GM21786 (cell line): ENCODE results near the gene VGLL3.

Experiments
- ATAC-seq: cut with Tn5 transposase; IDR thresholded peaks from one replicate; pipeline ENCODE4 v1.9.1; 2021; ENCODE audit not compliant: unreplicated experiment

The VGLL3 gene

GRCh38 chr3:86951322-86951721 lies 39.6 kb downstream of the VGLL3 start:
- ATAC-seq: no peak

- ATAC-seq: no peak
Observed at GRCh38 chr3:86950717-86951116, 40.2 kb downstream of the VGLL3 start.

- no peak for ATAC-seq
Observed at GRCh38 chr3:86949850-86950249, 41.1 kb downstream of the VGLL3 start.

GRCh38 chr3:86948822-86949221 lies 42.1 kb downstream of the VGLL3 start:
- ATAC-seq: no peak

- no peak for ATAC-seq
Observed at GRCh38 chr3:86942206-86942605, 48.7 kb downstream of the VGLL3 start.

- ATAC-seq: no peak
Observed at GRCh38 chr3:86938416-86939105, 52.4 kb downstream of the VGLL3 start.

GRCh38 chr3:86937306-86937791 lies 53.6 kb downstream of the VGLL3 start:
- ATAC-seq: no peak

- no peak for ATAC-seq
Observed at GRCh38 chr3:86934851-86935250, 56.1 kb downstream of the VGLL3 start.

- ATAC-seq: no peak
Observed at GRCh38 chr3:86930831-86931230, 60.1 kb downstream of the VGLL3 start.

- ATAC-seq: no peak
Observed at GRCh38 chr3:86930181-86930580, 60.8 kb downstream of the VGLL3 start.

- no peak for ATAC-seq
Observed at GRCh38 chr3:86929046-86929445, 61.9 kb downstream of the VGLL3 start.

- no peak for ATAC-seq
Observed at GRCh38 chr3:86923071-86923491, 67.9 kb downstream of the VGLL3 start.

- ATAC-seq: no peak
Observed at GRCh38 chr3:86921971-86922680, 68.8 kb downstream of the VGLL3 start.

- ATAC-seq: no peak
Observed at GRCh38 chr3:86914670-86915069, 76.3 kb downstream of the VGLL3 start.

- ATAC-seq: no peak
Observed at GRCh38 chr3:86913160-86913559, 77.8 kb downstream of the VGLL3 start.

- ATAC-seq: no peak
Observed at GRCh38 chr3:86895202-86895601, 95.7 kb downstream of the VGLL3 start.

- no peak for ATAC-seq
Observed at GRCh38 chr3:86890741-86891396, 100.1 kb downstream of the VGLL3 start.
